NCI-H446 treated with DMSO at 0.1 percent for 48 hours (cell line): ENCODE measurements around the gene KRTAP4-4.

Experiments
- DNase-seq: peaks from one replicate; lab custom pipeline; 2025; lab: John Stamatoyannopoulos, UW

Gene KRTAP4-4

DNA sequence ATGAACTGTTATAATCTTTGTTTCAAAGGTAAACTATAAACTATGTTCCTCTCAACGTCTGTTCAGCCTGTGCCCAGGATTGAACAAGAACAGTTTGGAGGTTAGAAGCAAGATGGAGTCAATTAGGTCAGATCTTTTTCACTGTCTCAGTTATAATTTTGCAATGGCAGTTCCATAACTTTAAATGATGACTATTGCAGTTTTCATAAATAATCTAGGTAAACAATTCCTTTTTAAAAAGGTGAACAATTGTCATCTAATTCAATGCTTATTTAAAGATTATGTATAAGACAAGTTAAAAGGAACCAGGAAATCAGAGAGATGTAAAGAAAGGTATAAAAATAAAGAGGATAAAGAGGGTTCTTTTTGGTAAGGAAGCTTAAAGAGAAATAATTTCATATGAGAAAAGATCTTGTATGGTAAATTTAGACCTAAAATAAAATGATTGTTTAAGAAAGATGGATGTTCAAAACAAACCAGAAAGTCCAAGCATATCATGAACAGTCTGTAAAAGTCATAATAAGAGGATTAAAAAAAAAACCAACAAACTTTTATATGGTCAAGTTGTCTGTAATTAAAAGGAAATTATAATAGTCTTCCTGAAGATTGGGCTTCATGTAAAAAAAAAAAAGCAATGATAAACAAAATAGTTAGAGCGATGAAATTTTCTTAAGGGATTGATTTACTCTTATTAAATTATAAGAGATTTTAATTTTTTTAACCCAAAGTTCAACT is 49.2 kb downstream of the KRTAP4-4 start:
- no peak for DNase-seq
